ENCODE results near the gene TRIM33.

Gene TRIM33

GRCh38 chr1:114535401-114535800, 24.4 kb upstream of the TRIM33 start:
- H3K27ac ChIP-seq = no peak overlapping the region
- TF ChIP-seq ZFX (IDR thresholded peaks at IDR 0.05) = no peak
- TF ChIP-seq, protein P1, sequence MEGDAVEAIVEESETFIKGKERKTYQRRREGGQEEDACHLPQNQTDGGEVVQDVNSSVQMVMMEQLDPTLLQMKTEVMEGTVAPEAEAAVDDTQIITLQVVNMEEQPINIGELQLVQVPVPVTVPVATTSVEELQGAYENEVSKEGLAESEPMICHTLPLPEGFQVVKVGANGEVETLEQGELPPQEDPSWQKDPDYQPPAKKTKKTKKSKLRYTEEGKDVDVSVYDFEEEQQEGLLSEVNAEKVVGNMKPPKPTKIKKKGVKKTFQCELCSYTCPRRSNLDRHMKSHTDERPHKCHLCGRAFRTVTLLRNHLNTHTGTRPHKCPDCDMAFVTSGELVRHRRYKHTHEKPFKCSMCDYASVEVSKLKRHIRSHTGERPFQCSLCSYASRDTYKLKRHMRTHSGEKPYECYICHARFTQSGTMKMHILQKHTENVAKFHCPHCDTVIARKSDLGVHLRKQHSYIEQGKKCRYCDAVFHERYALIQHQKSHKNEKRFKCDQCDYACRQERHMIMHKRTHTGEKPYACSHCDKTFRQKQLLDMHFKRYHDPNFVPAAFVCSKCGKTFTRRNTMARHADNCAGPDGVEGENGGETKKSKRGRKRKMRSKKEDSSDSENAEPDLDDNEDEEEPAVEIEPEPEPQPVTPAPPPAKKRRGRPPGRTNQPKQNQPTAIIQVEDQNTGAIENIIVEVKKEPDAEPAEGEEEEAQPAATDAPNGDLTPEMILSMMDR (conservative IDR thresholded peaks at IDR 0.05) = no peak

DNA sequence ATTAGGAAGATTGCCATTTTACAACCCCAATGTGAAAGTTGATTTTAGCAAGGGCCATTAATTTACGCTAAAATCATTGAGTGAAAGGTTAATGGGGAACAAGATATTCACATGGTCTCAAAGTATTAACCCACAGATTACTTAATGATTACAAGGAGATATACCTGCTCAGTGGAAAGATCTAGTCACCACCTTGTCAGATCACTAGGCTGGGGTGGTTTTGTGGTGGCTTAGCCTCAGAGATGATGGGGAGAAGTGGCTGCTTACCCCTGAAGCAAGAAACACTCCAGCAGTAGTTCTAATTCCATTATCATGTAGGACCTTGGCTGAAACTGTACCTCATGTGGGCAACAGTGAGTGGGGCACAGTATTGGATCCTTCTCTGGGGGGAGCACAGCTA, 20.1 kb upstream of the TRIM33 start:
- TF ChIP-seq, protein P1 (conservative IDR thresholded peaks at IDR 0.05) = no peak
- no peak for TF ChIP-seq ZFX (IDR thresholded peaks at IDR 0.05)
- H3K27ac ChIP-seq = no peak overlapping the region

DNA sequence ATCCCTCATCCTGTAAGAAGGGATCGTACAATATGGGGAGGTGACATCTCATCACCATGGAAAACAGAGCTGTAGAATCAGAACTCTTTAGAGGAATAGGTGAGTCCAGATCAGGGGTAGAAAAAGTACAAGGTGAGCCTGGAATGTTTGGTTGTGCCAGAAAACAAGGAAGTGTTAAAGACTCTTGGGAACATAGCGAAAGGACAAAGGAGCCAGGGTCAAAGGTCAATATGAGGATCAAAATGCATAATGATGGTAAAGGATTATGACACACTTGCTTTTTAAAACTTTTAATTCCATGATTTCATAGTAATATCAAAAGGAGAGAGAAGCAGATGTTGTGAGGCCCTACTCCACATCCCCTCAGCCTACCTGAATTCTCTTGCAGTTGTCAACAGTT, 19.2 kb upstream of the TRIM33 start:
- TF ChIP-seq, protein P1 (conservative IDR thresholded peaks at IDR 0.05) = no peak
- TF ChIP-seq ZFX (IDR thresholded peaks at IDR 0.05) = no peak
- peak overlapping the region; percentile 33; the same call in 1 of the 2 replicates for H3K27ac ChIP-seq

- TF ChIP-seq, protein P1 (conservative IDR thresholded peaks at IDR 0.05) = no peak
- no peak for TF ChIP-seq ZFX (IDR thresholded peaks at IDR 0.05)
- H3K27ac ChIP-seq = no peak overlapping the region
Measured at GRCh38 chr1:114524944-114525343, 13.9 kb upstream of the TRIM33 start.

DNA sequence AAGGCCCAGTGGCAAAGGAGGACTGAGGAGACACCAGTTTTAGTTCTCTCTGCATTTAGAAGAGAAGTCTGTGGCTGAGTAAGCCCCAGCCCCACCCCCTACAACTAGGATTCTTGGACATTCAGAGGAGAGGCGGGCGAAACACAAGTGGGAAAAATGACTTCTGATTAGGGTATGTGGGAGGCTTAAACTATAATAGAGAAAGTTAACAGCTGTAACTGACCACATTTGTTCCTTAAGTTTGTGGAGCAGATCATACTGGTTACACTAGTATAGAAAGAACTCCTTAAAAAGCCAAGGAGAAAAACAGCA, 11.2 kb upstream of the TRIM33 start:
- TF ChIP-seq, protein P1 (conservative IDR thresholded peaks at IDR 0.05) = no peak
- no peak for TF ChIP-seq ZFX (IDR thresholded peaks at IDR 0.05)

GRCh38 chr1:114521396-114522263, 10.6 kb upstream of the TRIM33 start:
- TF ChIP-seq ZFX (IDR thresholded peaks at IDR 0.05) = no peak
- TF ChIP-seq, protein P1 (conservative IDR thresholded peaks at IDR 0.05) = no peak
- no peak overlapping the region for H3K27ac ChIP-seq

More for the DNA sequence above, 11.2 kb upstream of the TRIM33 start:
- H3K27ac ChIP-seq = no peak overlapping the region

DNA sequence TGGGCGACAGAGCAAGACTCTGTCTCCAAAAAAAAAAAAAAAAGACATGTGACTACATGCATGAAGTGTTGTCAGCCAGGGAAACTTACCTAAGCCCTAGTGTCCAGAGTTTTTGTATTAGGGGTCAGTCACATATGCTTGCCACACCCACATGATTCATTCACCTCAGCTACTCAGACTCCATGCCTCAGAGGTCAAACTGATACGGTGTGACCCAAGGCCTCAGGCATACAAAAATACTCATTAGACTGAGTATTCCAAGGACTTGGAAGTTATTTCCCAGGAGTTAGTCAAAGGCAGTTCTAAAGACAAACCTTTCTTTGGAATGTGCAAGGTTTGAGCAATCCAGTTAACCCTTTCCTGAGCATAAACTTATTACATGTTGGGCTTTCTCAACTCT, 6.3 kb upstream of the TRIM33 start:
- TF ChIP-seq ZFX (IDR thresholded peaks at IDR 0.05) = no peak
- TF ChIP-seq, protein P1 (conservative IDR thresholded peaks at IDR 0.05) = no peak
- H3K27ac ChIP-seq = no peak overlapping the region
